AG09319 (cell line): ENCODE data around the gene KCNB1.

ENCODE experiments used
- DNase-seq: peaks from one replicate; pipeline ENCODE4 v3.0.0-alpha.2; 2010; ENCODE audit warnings: low read depth; ENCODE audit errors: extremely low read depth
- TF ChIP-seq, protein P1 (sequence below): IDR thresholded peaks from 2 replicates; pipeline ENCODE4 v1.5.1; 2011; ENCODE audit warnings: low read depth, mild to moderate bottlenecking, inconsistent platforms, low read length, moderate library complexity

Gene KCNB1

DNA sequence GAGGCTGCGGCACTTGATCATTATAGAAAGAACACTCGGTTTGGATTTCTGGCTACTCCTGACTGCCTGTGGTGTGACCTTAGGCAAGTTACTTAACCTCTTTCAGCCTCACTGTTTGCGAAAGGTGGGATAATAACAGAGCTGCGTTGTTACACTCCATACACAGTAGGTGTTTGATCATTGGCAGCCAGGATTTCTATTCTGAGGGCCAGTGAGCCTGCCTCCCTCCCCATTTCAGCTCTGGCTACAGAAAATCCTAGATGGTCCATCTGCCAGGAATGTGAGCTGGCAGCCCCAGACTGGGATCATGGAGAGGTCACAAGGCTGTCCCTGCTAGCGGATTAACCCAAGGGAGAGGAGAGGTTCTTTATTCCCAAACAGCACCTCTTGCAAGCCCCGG is 2.7 kb downstream of the KCNB1 start:
- TF ChIP-seq, protein P1, sequence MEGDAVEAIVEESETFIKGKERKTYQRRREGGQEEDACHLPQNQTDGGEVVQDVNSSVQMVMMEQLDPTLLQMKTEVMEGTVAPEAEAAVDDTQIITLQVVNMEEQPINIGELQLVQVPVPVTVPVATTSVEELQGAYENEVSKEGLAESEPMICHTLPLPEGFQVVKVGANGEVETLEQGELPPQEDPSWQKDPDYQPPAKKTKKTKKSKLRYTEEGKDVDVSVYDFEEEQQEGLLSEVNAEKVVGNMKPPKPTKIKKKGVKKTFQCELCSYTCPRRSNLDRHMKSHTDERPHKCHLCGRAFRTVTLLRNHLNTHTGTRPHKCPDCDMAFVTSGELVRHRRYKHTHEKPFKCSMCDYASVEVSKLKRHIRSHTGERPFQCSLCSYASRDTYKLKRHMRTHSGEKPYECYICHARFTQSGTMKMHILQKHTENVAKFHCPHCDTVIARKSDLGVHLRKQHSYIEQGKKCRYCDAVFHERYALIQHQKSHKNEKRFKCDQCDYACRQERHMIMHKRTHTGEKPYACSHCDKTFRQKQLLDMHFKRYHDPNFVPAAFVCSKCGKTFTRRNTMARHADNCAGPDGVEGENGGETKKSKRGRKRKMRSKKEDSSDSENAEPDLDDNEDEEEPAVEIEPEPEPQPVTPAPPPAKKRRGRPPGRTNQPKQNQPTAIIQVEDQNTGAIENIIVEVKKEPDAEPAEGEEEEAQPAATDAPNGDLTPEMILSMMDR, result no peak
- DNase-seq, result no peak

DNA sequence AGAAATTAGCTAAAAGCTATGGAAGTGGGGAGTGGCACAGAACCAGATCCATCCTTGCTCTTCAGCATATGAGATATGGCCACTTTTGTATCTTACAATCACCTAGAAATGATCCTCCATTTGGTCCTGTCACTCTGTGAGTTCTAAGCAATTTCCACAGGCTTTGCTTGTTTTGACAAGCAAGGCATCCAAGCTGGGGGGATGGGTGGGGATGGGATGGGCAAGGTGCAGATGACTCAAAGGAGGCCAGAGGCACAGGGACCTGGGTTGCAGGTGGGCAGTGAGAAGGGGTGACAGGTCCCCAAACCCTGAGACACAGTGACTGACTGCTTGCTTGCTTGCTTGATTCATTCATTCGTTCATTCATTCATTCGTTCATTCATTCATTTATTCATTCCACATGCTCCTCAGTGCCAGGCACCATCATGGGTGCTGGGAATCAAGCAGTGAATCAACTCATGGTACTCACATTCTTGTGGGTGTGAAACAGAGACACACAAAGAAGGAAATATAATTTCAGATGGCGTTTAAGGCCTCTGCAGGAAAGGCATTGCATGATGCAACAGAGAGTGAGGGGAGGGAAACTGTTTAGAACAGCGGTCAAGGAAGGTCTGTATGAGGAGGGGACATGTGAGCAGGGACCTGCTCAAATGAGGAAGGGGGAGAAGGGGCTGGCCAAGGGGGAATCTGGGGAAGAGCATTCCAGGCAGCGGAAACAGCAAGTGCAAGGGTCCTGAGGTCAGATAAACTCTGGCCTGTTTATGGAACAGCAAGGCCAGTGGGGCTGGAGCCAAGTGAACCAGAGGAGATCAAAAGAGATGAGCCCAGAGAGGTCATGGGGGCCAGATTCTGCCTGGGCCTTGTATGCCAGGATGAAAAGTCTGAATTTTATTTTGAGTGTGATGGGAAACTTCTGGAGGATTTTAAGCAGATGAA is 3.4 kb downstream of the KCNB1 start:
- TF ChIP-seq, protein P1, result no peak
- DNase-seq, result no peak

DNA sequence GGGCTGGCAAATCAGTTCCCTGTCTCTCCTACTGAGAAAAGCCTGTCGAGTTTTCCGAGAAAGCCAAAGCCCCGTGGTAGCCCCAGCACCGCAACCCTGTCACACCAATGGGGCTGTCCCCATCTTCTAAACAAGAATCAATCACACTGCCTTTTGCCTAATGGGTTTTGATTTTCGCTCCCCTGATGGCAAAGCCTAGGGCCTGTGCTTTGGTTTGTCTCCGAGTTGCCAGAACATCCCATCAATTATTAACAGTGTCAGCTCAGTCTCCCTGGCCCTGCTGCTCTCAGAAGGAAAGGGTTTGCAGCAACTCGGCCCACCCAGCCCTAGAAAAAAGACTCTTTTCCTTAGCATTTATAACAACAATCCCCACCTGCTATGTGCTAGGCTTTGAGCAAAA is 4.2 kb downstream of the KCNB1 start:
- DNase-seq, result no peak
- TF ChIP-seq, protein P1, result no peak

DNA sequence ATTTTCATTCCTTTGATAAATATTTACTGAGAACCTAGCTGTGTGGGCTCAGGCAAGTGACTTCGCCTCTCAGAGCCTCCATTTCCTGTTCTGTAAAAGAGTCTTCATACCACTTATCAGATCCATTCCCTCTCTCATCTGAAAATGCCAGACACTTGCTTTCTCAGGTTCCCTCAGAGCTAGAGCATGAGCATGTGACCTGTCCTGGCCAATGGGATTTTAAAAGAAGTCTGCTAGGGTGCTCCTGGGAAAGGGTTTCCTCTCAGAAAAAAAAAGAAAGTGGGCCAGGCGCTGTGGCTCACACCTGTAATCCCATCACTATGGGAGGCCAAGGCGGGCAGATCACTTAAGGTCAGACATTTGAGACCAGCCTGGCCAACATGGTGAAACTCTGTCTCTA is 5.3 kb downstream of the KCNB1 start:
- DNase-seq, result no peak
- TF ChIP-seq, protein P1, result no peak

DNA sequence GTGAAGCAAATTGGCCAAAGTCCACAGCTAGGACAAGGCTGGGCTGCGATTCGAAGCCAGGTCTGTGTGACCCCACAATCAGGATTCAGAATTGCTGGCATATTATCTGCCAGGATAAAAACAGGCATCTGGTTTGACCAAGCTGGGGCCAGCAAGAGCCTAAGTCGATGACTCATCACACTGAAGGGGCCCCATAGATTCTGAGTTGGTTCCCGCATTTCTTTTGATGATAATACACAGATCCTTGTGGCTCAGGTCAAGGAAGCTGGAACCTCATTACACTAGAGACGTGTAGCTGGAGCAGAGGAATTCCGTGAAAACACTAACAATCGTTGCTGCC is 6.5 kb downstream of the KCNB1 start:
- TF ChIP-seq, protein P1, result no peak
- no peak for DNase-seq

DNA sequence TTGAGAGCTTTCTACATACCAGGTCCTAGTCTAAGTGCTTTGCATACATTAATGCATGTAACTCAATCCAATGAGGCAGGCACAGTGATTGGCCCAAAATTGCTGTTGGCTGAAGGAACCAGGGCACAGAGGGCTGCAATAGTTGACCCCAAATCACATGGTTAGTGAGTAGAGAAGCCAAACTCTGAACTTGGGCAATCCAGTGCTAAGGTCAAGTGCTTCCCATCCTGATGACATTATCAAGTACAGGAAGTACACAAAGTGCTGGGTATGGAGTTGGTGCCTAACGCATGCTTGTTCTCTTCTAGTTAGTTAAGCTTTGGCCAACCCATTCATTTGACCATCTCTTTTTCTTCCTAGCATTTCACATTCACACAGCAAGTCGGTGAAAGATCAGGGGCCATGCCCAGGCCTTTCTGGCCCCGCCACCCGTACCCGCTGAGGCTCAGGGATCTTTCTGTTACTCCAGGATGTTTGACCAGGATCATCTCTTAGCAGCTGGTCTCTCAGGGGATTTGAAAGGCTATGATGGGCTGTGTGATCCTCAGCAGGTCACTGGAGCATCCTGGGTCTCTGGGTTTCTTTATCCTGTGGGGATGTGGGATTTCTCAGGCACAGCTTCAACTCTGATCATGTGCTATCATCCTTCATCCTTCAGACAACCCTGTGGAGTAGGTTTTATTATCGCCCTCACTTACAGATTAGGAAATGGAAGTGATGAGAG is 7.0 kb downstream of the KCNB1 start:
- no peak for DNase-seq
- TF ChIP-seq, protein P1, result no peak

DNA sequence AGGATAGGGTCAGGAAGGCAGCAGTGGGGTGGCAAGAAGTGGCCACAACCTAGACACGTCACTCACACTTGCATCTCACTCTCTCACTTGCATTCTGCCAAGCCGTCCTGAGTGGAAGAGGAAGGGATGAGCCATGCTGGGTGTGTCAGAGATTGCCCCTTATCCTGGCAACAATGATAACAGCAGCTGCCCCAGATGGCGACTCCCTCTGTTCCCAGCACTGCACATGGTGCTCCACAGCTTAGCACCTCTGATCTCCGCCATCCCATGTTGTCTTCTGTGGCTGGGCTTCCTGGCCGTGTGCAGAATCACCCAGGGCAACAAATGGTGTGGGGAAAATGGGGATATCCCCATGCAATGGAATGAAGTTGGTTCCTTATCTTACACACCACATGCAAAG is 11.1 kb downstream of the KCNB1 start:
- DNase-seq, result no peak
- TF ChIP-seq, protein P1, result no peak
